ENCODE measurements around the gene CYBC1. TPM values are rescaled to one million over a fixed set of nuclear protein-coding genes. Genes with fewer than 3 reads are reported as not detected.

Gene CYBC1
- total and polyA plus RNA-seq, 8 donors, result 47.0 to 116 (median 53.3) TPM

DNA sequence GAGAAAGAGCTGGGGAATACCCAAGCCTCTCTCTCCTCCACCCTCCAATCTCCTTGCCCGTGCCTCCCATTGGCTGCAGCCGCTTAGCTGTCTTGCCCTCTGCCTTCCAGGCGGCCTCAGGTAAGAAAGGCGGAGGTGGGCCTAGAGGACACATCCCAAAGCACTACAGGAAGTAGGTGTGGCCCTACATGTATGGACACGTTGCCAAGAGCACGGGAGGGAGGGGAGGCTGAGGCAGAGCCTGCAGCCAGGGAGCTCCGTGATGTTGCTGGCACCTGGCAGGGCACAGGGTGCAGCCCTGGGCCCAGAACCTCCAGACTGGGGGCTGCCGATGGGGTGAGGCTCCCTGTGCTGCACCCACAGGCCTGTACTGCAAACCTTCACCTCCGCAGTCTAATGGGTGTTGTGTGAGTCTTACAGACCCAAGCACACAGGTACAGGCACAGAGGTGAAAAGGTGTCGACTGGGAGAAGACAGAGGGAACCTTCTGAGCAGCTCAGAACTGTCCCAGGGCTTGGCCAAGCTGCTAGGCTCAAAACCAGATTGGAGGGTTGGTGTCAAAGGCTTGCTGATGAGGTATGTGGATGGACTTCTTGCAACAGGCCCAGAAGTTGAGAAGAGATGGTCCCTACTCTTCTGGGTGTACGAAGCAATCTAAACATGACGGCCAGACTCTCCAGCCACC, 45.4 kb upstream of the CYBC1 start:
- no peaks in the 10 kb centered on the region for H3K9me3 ChIP-seq
- H3K27ac ChIP-seq, result peak overlapping the region; percentile 84 to 87
- DNase-seq (no peak), ATAC-seq (no peak)
- no peaks in the 10 kb centered on the region for H3K27me3 ChIP-seq
- intact Hi-C loops (cut with DNase I), result no loop called here
- no peaks in the 10 kb centered on the region for H3K36me3 ChIP-seq
- TF ChIP-seq, protein P1, sequence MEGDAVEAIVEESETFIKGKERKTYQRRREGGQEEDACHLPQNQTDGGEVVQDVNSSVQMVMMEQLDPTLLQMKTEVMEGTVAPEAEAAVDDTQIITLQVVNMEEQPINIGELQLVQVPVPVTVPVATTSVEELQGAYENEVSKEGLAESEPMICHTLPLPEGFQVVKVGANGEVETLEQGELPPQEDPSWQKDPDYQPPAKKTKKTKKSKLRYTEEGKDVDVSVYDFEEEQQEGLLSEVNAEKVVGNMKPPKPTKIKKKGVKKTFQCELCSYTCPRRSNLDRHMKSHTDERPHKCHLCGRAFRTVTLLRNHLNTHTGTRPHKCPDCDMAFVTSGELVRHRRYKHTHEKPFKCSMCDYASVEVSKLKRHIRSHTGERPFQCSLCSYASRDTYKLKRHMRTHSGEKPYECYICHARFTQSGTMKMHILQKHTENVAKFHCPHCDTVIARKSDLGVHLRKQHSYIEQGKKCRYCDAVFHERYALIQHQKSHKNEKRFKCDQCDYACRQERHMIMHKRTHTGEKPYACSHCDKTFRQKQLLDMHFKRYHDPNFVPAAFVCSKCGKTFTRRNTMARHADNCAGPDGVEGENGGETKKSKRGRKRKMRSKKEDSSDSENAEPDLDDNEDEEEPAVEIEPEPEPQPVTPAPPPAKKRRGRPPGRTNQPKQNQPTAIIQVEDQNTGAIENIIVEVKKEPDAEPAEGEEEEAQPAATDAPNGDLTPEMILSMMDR (IDR thresholded peaks at IDR 0.05), result no peak
- peaks cover 5 to 39% of the 10 kb centered on the region in 2 donors for H3K4me1 ChIP-seq
- H3K4me3 ChIP-seq, result peak overlapping the region in 1 of 2 donors; percentile 60

GRCh38 chr17:82494236-82495055, 43.9 kb upstream of the CYBC1 start:
- Histone ChIP-seq H3K27ac (peak overlapping the region in 1 of 2 donors; percentile 70), H3K9me3 (no peaks in the 10 kb centered on the region), H3K4me1 (peaks cover 5 to 36% of the 10 kb centered on the region in 2 donors), H3K4me3 (no peak overlapping the region), H3K27me3 (no peaks in the 10 kb centered on the region), H3K36me3 (peaks cover 0 to 4% of the 10 kb centered on the region in 2 donors)
- DNase-seq (peak; percentile 78 to 92 (median 90)), ATAC-seq (peak; percentile 77)
- intact Hi-C loops (cut with DNase I), result no loop called here
- TF ChIP-seq, protein P1 (IDR thresholded peaks at IDR 0.05), result peak; percentile 79 to 85

DNA sequence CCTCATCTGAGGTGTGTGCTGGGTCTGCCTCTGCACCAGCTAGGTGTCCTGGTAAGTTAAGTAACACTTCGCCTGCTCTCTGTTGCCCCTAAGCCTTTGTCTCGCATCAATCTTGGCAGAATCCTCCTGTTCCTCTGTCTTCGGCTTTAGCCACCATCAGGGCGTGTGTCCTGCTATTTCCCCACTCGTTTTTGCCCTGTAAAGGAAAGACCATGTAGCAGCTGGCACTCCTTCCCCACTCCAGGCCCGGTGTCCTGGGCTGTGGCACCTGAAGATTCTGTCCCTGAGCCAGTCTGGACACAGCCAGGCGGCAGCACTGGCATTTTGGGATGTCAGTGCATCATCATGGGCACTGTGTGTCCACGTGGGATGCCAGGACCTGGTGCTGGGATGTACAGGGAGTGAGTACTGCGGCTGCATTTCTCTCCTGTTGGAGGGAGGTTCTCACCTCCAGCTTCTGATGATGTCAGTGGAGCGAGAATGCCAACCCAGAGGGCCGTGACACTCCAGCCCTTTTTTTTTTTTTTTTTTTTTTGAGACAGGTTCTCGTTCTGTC, 42.8 kb upstream of the CYBC1 start:
- no peak for ATAC-seq
- no peak overlapping the region for H3K4me3 ChIP-seq
- TF ChIP-seq, protein P1 (IDR thresholded peaks at IDR 0.05), result no peak
- peaks cover 5 to 26% of the 10 kb centered on the region in 2 donors for H3K4me1 ChIP-seq
- intact Hi-C loops (cut with DNase I), result no loop called here
- H3K36me3 ChIP-seq, result peaks cover 0 to 15% of the 10 kb centered on the region in 2 donors
- H3K27ac ChIP-seq, result no peak overlapping the region
- no peaks in the 10 kb centered on the region for H3K9me3 ChIP-seq
- H3K27me3 ChIP-seq, result no peaks in the 10 kb centered on the region
- DNase-seq, result no peak

GRCh38 chr17:82492643-82493225, 42.2 kb upstream of the CYBC1 start:
- H3K27ac ChIP-seq, result no peak overlapping the region
- H3K4me1 ChIP-seq, result peaks cover 5 to 20% of the 10 kb centered on the region in 2 donors
- H3K36me3 ChIP-seq, result peaks cover 0 to 21% of the 10 kb centered on the region in 2 donors
- H3K9me3 ChIP-seq, result no peaks in the 10 kb centered on the region
- DNase-seq (no peak), ATAC-seq (no peak)
- no peaks in the 10 kb centered on the region for H3K27me3 ChIP-seq
- intact Hi-C loops (cut with DNase I), result no loop called here
- TF ChIP-seq, protein P1 (IDR thresholded peaks at IDR 0.05), result no peak
- no peak overlapping the region for H3K4me3 ChIP-seq
